ENCODE results near the gene NPAT. TPM values are rescaled to one million over a fixed set of nuclear protein-coding genes. Genes with fewer than 3 reads are reported as not detected.
"Not testable (repeated sequence)": the region's sequence is repeated elsewhere in the genome, so short reads cannot be mapped to it uniquely, and the experiment has no call there.

Gene NPAT
- total and polyA plus RNA-seq, 7 donors = 1.6 to 15.7 (median 12.1) TPM

- no peak overlapping the region for H3K27ac ChIP-seq
- DNase-seq = no peak
- peaks cover 0 to 7% (median 0%) of the 10 kb centered on the region in 4 donors for H3K4me1 ChIP-seq
- no peaks in the 10 kb centered on the region for H3K27me3 ChIP-seq
- H3K36me3 ChIP-seq = peaks cover 7 to 78% (median 27%) of the 10 kb centered on the region in 4 donors
- intact Hi-C loops (cut with DNase I) = no loop called here
- H3K9me3 ChIP-seq = no peaks in the 10 kb centered on the region
- no peak for TF ChIP-seq CTCF (IDR thresholded peaks at IDR 0.05)
- TF ChIP-seq POLR2AphosphoS5 (IDR thresholded peaks at IDR 0.05) = no peak
- no peak for TF ChIP-seq EP300 (IDR thresholded peaks at IDR 0.05)
- TF ChIP-seq POLR2A (IDR thresholded peaks at IDR 0.05) = no peak
- 75 to 77% methylated on average over 2 of the region's 2 CpGs for WGBS, 2 donors
- H3K4me3 ChIP-seq = no peak overlapping the region
These were observed 86.4 kb downstream of the NPAT start for GRCh38 chr11:108135845-108136544.

- intact Hi-C loops (cut with DNase I); H3K4me1 ChIP-seq; H3K9me3 ChIP-seq; DNase-seq; H3K27ac ChIP-seq; H3K4me3 ChIP-seq; H3K27me3 ChIP-seq: not testable (repeated sequence)
- 97% methylated on average over 2 of the region's 2 CpGs for WGBS, 2 donors
- peaks cover 0 to 52% (median 4%) of the 10 kb centered on the region in 4 donors for H3K36me3 ChIP-seq
These were observed 89.4 kb downstream of the NPAT start for GRCh38 chr11:108132993-108133538.

GRCh38 chr11:108131993-108132392 is 90.4 kb downstream of the NPAT start:
- WGBS, 2 donors = 93 to 94% methylated on average over 1 of the region's 1 CpG
- Histone ChIP-seq H3K27ac (no peak overlapping the region), H3K9me3 (no peaks in the 10 kb centered on the region), H3K4me1 (peaks cover 0 to 7% (median 0%) of the 10 kb centered on the region in 4 donors), H3K4me3 (no peak overlapping the region), H3K36me3 (peaks cover 0 to 48% (median 4%) of the 10 kb centered on the region in 4 donors), H3K27me3 (no peaks in the 10 kb centered on the region)
- TF ChIP-seq EP300 (IDR thresholded peaks at IDR 0.05) (no peak), POLR2A (IDR thresholded peaks at IDR 0.05) (no peak), POLR2AphosphoS5 (IDR thresholded peaks at IDR 0.05) (no peak), CTCF (IDR thresholded peaks at IDR 0.05) (no peak)
- intact Hi-C loops (cut with DNase I) = no loop called here
- DNase-seq = no peak

- WGBS, 2 donors = 95 to 100% methylated on average over 2 of the region's 2 CpGs
- Histone ChIP-seq H3K27ac (no peak overlapping the region), H3K27me3 (no peaks in the 10 kb centered on the region), H3K4me1 (peaks cover 0 to 15% (median 11%) of the 10 kb centered on the region in 4 donors), H3K9me3 (no peaks in the 10 kb centered on the region), H3K4me3 (no peak overlapping the region), H3K36me3 (peaks cover 0 to 25% (median 0%) of the 10 kb centered on the region in 4 donors)
- TF ChIP-seq CTCF (IDR thresholded peaks at IDR 0.05) (no peak), EP300 (IDR thresholded peaks at IDR 0.05) (no peak), POLR2AphosphoS5 (IDR thresholded peaks at IDR 0.05) (no peak), POLR2A (IDR thresholded peaks at IDR 0.05) (no peak)
- DNase-seq = no peak
- intact Hi-C loops (cut with DNase I) = loop anchor here (10.0 kb wide), 1 partner anchor 536 kb away; the partner anchor contains the start of gene DDX10
These were observed 93.7 kb downstream of the NPAT start for GRCh38 chr11:108128772-108129171.

GRCh38 chr11:108125096-108125495 is 97.3 kb downstream of the NPAT start:
- H3K9me3 ChIP-seq = no peaks in the 10 kb centered on the region
- no peak for TF ChIP-seq EP300 (IDR thresholded peaks at IDR 0.05)
- TF ChIP-seq POLR2AphosphoS5 (IDR thresholded peaks at IDR 0.05) = no peak
- TF ChIP-seq CTCF (IDR thresholded peaks at IDR 0.05) = no peak
- no peak for TF ChIP-seq POLR2A (IDR thresholded peaks at IDR 0.05)
- WGBS, 2 donors = 81 to 94% methylated on average over 5 of the region's 5 CpGs
- intact Hi-C loops (cut with DNase I) = loop anchor here (10.0 kb wide), 1 partner anchor 540 kb away; the partner anchor contains the start of gene DDX10
- H3K4me3 ChIP-seq = no peak overlapping the region
- peaks cover 0 to 8% (median 0%) of the 10 kb centered on the region in 4 donors for H3K36me3 ChIP-seq
- peaks cover 0 to 39% (median 34%) of the 10 kb centered on the region in 4 donors for H3K4me1 ChIP-seq
- no peak overlapping the region for H3K27ac ChIP-seq
- no peaks in the 10 kb centered on the region for H3K27me3 ChIP-seq
- DNase-seq = no peak
